GM18858 (cell line): ENCODE data around the gene PRPF4.

Experiments
- ATAC-seq: cut with Tn5 transposase; IDR thresholded peaks from one replicate; pipeline ENCODE4 v1.9.1; 2021; ENCODE audit not compliant: unreplicated experiment

PRPF4 gene

DNA sequence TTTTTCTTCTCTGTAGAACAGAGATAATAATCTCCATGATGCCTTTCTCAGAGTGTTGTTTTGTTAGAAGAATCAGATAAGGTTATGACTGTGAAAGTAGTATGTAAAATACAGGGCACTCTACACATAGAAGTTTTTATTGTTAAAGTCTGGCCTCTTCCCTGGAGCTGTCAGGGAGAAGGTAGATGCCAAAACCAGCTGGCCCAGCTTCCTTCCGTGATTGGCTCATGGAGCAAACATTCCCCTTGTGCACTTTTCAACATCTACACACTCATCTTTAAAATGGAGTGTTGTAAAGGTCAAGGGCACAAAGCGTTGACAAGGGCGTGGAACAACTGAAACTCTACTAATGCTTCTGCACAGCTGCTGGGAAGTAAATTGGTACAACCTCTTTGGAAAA, 35.1 kb downstream of the PRPF4 start:
- no peak for ATAC-seq

GRCh38 chr9:113311961-113312360, 36.5 kb downstream of the PRPF4 start:
- no peak for ATAC-seq

- no peak for ATAC-seq
Measured at GRCh38 chr9:113313261-113313660, 37.8 kb downstream of the PRPF4 start.

DNA sequence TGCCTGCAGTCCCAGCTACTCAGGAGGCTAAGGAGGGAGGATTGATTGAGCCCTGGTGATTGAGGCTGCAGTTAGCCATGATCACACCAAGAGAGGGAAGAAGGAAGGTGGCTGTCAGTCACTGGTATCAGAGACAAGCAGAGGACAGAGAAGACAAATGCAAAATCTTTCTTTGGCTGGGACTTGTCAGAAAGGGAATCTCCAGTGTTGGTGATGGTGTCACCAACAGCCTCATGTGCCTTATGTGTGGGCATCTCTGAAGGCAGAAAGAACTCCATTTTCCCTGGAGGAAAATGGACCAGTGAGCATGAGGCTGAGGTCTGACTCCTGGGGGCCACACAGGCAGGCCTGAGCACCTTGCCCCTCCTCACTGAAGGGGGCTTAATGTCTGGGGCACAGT, 39.8 kb downstream of the PRPF4 start:
- no peak for ATAC-seq

GRCh38 chr9:113316030-113316429, 40.6 kb downstream of the PRPF4 start:
- no peak for ATAC-seq

DNA sequence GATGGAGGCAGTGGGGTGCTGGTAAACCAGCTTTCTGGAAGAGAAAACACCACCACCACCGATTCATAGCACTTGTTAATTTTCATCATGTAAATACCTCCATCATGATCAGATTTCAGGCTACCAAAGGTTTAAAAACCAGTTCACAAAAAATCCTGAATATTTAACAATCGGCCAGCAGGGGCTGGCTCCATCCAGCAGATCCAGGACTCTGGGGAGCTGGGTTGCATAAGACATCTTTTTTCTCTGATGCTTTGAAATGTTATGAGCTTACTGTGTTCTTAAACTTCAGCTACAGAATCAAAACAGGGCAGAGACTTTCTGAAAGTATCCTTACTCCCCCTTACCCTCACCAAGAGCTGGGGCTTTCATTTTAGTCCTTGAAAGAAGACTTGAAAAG, 42.3 kb downstream of the PRPF4 start:
- no peak for ATAC-seq

GRCh38 chr9:113319054-113319453, 43.6 kb downstream of the PRPF4 start:
- ATAC-seq = no peak

GRCh38 chr9:113320051-113320450, 44.6 kb downstream of the PRPF4 start:
- ATAC-seq = no peak

GRCh38 chr9:113322671-113323070, 47.2 kb downstream of the PRPF4 start:
- no peak for ATAC-seq

DNA sequence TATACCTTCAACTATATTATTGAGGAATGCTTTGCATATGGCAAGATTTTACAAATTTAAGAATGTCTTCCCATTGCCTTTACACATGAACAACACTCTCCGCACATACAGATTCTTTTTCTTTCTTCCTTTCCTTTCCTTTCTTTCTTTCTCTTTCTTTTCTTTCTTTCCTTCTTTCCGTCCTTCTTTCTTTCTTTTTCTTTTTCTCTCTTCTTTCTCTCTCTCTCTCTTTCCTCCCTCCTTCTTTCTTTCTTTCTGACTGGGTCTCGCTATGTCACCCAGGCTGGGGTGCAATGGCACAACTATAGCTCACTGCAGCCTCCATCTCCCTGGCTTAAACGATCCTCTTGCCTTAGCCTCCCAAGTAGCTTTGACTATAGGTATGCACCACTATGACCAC, 50.8 kb downstream of the PRPF4 start:
- no peak for ATAC-seq

DNA sequence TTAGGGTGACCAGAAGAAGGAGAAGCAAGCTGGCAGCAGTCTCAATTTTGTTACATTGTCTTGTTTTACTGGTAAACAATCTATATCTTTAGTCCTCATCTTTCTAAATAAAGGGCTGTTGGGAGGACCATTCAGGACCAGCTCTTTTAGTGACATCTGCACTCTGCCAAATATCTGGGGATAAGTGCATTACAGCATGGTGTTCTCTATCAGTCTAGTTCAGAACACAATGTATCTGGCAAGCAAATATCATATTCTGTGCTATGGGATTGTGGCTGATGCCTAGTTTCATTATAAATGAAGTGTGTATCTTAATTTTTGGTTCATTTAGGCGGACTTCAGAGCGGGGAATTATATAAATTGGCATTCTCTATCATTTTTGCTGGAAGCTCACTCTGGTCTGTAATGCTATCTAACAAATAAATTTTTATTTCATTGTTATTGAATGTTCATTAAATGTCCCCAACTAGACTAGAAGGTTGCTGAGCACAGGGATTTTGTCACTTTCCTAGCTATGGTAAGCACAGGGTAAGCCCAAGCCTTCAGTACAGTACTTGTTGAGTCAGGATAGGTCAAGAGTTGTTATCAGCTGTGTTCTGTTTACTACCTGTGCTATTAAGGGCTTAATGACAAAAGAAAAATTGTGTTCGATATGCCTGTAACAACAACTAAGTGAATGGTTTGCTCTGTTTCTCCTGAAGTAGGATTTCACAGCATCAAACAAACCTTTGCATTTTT, 52.8 kb downstream of the PRPF4 start:
- ATAC-seq = no peak

DNA sequence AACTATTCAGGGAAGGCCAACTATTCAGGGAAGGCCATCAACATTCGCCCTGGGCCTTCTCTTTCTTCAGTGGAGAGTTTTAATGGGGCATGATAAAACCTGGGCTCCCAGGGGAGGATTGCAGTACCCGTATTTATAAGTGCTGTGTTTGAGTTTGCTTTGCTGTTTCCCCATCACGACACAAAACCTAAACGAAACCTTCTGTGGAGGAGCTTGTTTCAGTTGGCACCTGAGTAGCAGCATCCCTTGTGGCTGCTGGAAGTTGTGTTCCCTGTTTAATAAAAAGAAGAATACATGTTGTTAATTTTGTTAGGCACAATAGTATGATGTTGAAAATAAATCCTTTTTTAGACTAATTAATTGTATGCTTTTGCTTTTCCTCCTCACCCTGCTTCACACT, 56.3 kb downstream of the PRPF4 start:
- no peak for ATAC-seq

DNA sequence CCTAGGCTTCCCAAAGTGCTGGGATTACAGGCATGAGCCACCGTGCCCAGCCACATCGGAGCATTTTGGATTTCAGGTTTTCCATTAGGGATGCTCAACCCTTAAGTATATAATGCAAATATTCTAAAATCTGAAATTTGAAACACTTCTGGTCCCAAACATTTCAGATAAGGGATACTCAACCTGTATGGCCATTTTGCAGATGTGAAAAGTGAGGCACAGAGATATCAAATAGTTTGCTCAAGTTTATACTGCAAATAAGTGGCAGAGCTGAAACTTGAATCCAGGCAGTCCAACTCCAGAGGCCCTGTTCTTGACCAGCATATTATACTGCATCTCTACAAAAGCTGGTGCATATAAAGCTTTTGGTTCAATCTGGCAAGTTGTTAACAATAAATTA, 62.3 kb downstream of the PRPF4 start:
- no peak for ATAC-seq

DNA sequence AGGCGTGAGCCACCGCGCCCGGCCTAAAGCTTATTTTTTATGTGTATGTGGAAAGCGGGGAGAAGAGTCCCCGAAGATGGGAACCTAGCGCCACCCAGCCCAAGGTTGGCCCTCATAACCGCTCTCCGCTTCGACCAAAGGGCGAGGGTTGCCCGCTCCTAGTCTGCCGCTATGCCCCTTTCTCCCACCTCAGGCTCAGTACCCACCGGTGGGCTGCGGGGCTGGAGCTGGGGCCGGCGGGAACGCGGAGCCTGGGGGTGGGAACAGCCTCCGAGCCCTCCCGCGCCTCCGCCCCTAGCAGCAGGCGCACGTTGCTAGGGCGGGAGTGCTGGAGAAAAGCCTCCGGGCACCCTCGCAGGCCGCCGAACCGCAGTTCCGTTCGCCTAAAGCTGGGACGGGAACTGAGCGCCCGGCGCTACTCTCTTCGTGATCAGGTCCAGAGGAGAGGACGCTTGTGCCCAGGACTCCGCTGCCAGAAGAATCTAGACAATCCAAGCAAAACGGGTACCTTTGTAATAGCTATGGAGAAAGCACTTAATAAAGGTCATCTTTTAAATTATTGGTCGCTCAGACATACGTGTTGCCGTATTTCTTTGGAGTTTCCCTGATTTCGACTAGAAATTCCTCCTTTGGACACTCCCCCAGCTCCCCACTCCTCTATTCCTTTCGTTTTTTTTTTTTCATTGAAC, 64.7 kb downstream of the PRPF4 start, which contains the start of gene WDR31:
Gene WDR31, minus strand, starts transcription at position 265 of the 689 bp plus-strand sequence. CDS start 8,253 bp downstream, outside the sequence.
- ATAC-seq = peak; percentile 84

GRCh38 chr9:113341712-113342410, 66.4 kb downstream of the PRPF4 start:
- no peak for ATAC-seq
